ENCODE data around the gene ABCC1. TPM values are rescaled to one million over a fixed set of nuclear protein-coding genes. Genes with fewer than 3 reads are reported as not detected.

ABCC1 gene
- total RNA-seq, 1 experiment from 2014 or later = 56.4 TPM

GRCh38 chr16:16171332-16171919 is 222.0 kb downstream of the ABCC1 start:
- H3K27me3 Mint-ChIP-seq (ENCODE audit: low read depth) = peaks cover 3% of the 10 kb centered on the region; the same call in 1 of the 2 replicates
- DNase-seq = no peak
- no peak overlapping the region for H2AK5ac ChIP-seq (ENCODE audit: insufficient read length, low read length)
- H3K79me1 ChIP-seq (ENCODE audit: insufficient read depth, low read depth, low read length, poor library complexity, severe bottlenecking) = no peaks in the 10 kb centered on the region
- H3K9me3 ChIP-seq (ENCODE audit: control insufficient read depth, low read depth, low read length) = no peaks in the 10 kb centered on the region
- H3K4me3 Mint-ChIP-seq = no peak overlapping the region
- no peak overlapping the region for H4K91ac ChIP-seq (ENCODE audit: insufficient read length, low read depth, low read length)
- no peak overlapping the region for H3K9ac ChIP-seq (ENCODE audit: extremely low read depth, insufficient read length, low read length)
- no peak overlapping the region for H2BK5ac ChIP-seq (ENCODE audit: insufficient read length, low read length)
- H3K9me3 Mint-ChIP-seq = no peaks in the 10 kb centered on the region
- no peak overlapping the region for H2BK120ac ChIP-seq (ENCODE audit: low read depth, low read length, poor library complexity, severe bottlenecking)
- H3K79me2 ChIP-seq (ENCODE audit: insufficient read depth, low read length) = no peaks in the 10 kb centered on the region
- H3K27ac Mint-ChIP-seq = no peak overlapping the region
- H4K8ac ChIP-seq (replicated peaks; ENCODE audit: insufficient read length, low read depth, low read length) = no peak overlapping the region
- no peak overlapping the region for H4K5ac ChIP-seq (ENCODE audit: insufficient read length, low read depth, low read length)
- no peak overlapping the region for H2BK15ac ChIP-seq (ENCODE audit: low read depth, low read length)
- H3K4ac ChIP-seq (ENCODE audit: low read depth, low read length) = no peak overlapping the region
- no peak overlapping the region for H2BK12ac ChIP-seq (ENCODE audit: insufficient read length, low read depth, low read length)
- H3K27me3 ChIP-seq (ENCODE audit: insufficient read depth, low read length) = no peaks in the 10 kb centered on the region
- H3K23ac ChIP-seq (ENCODE audit: insufficient read length, low read depth, low read length) = no peak overlapping the region
- 100% methylated on average over 1 of the region's 4 CpGs for WGBS (ENCODE audit: extremely low coverage, insufficient read length, low lambda C conversion rate)
- no peak for TF ChIP-seq CTCF (conservative IDR thresholded peaks at IDR 0.05)
- no peaks in the 10 kb centered on the region for H3K23me2 ChIP-seq (ENCODE audit: insufficient read length, low read depth, low read length, poor library complexity, severe bottlenecking)
- no peaks in the 10 kb centered on the region for H3K4me1 ChIP-seq (ENCODE audit: insufficient read depth, low read length)
- no peak overlapping the region for H2AFZ ChIP-seq (ENCODE audit: low read length)
- H3K4me2 ChIP-seq (ENCODE audit: insufficient read depth, insufficient read length, low read length) = no peak overlapping the region
- no peaks in the 10 kb centered on the region for H3K4me1 Mint-ChIP-seq
- H3K56ac ChIP-seq (ENCODE audit: insufficient read length, low read depth, low read length) = peak overlapping the region; percentile 62
- no peak overlapping the region for H3K27ac ChIP-seq (ENCODE audit: insufficient read length, low read depth, low read length)
- H3T11ph ChIP-seq (ENCODE audit: low read length) = no peak overlapping the region
- H4K20me1 ChIP-seq (ENCODE audit: control insufficient read depth, insufficient read depth, insufficient read length) = no peaks in the 10 kb centered on the region
- H2BK20ac ChIP-seq (ENCODE audit: low read depth, low read length, poor library complexity, severe bottlenecking) = no peak overlapping the region
- no peaks in the 10 kb centered on the region; a peak in 1 of 7 replicates for H3K36me3 Mint-ChIP-seq (ENCODE audit: insufficient read depth in 1 of 3, low read depth in 3 of 3)
- H3K18ac ChIP-seq (ENCODE audit: insufficient read length, low read depth, low read length) = no peak overlapping the region
- no peak overlapping the region for H3K14ac ChIP-seq (ENCODE audit: insufficient read depth, low read length)
